ENCODE data around the gene FGF19.
"Not testable (repeated sequence)": the region's sequence is repeated elsewhere in the genome, so short reads cannot be mapped to it uniquely, and the experiment has no call there.

The FGF19 gene

DNA sequence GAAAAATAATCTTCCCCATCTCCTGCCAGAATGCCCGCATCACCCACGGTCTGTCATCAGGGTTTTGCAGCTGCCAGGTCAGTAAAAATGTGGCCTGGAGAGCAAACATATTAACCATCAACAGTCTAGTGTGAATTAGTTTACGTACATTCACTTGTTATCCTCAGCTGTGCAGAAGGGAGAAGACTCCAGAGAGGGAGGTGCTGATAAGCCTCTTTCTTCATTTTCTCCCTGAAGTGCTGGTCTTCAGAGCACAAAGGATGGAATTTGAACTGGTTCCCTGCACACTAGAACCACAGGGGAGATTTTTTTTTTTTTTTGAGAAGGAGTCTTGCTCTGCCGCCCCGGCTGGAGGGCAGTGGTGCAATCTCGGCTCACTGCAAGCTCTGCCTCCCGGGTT, 8.2 kb downstream of the FGF19 start:
- no peak for DNase-seq

DNA sequence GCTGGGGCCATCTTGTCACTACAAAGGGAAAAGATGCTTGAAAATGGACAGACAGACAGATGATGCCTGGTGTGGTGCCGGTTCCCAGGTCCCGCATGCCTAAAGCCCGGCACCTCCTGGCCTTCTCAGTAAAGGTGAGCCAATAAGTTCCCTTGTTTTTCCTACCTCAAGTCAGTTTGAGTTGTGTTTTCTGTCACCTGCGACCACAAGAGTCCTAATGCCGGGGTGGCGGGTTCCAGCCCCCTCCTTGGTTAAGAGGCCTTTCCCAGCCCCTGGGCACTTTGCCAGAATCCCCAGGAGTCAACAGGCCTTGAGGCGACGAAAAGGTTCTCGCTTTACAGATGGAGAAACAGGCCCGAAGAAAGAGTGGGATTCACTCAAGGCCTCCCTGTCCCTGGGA, 9.0 kb downstream of the FGF19 start:
- DNase-seq: no peak

DNA sequence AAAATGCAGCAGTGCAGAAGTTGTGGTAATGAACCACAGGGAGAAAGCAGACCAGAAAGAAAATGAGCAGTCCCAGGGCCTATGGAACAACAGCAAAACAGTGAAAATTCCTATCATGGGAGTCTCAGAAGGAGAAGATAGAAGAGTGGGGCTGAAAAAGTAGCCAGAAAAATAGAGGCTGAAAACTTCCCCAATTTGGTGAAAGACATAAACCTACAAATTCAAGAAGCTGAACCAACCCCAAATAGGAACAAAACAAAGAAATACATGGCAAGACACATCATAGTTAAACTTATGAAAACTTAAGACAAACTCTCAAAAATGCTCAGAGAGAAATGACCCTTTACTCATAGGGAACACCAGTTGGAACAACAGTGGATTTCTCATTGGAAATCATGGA, 11.4 kb downstream of the FGF19 start:
- DNase-seq: no peak

DNA sequence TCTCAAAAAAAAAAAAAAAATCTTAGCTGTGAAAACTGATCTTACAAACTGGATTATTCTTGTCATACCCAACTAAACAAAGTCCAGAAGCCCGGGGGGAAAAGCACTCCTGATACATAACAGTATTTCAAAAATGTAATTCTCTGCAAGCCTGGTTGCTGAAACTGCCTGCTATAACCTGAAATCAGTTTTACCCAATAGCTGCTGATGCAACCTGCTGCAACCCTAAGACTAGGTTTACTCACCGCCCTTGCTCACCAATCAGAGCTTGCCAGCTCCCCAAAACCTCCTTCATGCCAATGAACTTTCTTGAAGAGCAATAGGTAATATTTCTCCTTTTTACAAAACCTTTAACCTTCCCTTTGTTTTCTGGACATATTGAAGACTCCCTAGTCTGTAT, 12.4 kb downstream of the FGF19 start:
- no peak for DNase-seq

DNA sequence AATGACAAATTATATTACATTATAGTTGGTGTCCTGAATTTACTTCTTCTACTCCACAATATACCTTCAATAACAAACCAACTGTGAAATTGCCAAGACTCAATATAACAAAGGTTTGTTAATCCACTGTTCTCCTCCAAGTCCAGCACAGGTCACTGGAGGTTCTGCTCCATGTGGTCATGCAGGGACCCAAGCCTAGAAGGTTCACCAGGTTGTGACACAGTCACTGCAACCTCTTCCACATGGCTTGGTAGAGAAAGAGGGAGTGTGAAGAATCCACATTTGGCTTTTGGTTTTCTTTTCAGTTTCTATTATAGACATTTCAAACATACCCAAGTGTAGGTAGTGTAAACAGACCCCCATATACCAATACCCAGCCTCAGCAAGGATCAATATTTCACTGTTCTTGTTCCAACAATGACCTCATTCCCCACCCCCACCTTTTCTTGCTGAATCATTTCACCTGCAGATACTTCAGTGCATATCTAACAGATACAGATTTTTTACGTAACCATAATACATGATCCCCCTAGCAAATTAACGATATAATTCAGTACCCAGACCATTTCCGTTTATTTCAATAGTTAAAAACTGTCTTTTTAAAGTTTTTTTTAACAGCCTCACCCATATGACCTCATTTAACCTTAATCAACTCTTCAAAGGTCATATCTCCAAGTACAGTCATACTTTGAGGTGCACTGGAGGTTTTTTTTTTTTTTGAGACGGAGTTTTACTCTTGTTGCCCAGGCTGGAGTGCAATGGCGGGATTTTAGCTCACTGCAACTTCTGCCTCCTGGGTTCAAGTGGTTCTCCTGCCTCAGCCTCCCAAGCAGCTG, 14.1 kb downstream of the FGF19 start:
- DNase-seq: no peak

DNA sequence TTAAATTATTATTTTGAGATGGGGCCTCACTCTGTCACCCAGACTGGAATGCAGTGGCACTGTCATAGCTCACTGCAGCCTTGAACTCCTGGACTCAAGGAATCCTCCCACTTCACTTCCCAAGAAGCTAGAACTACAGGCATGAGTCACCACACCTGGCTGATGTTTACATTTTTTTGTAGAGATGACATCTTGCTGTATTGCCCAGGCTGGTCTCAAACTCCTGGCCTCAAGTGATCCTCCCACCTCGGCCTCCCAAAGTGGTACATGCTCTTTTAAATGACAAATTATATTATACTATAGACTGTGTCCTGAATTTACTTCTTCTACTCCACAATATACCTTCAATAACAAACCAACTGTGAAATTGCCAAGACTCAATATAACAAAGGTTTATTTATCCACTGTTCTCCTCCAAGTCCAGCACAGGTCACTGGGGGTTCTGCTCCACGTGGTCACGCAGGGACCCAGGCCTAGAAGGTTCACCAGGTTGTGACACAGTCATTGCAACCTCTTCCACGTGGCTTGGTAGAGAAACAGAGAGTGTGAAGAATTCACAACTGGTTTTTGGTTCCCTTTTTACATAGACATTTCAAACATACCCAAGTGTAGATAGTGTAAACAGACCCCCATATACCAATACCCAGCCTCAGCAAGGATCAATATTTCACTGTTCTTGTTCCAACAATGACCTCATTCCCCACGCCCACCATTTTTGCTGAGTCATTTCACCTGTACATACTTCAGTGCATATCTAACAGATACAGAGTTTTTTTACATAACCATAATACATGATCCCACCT, 15.7 kb downstream of the FGF19 start:
- DNase-seq: not testable (repeated sequence)

DNA sequence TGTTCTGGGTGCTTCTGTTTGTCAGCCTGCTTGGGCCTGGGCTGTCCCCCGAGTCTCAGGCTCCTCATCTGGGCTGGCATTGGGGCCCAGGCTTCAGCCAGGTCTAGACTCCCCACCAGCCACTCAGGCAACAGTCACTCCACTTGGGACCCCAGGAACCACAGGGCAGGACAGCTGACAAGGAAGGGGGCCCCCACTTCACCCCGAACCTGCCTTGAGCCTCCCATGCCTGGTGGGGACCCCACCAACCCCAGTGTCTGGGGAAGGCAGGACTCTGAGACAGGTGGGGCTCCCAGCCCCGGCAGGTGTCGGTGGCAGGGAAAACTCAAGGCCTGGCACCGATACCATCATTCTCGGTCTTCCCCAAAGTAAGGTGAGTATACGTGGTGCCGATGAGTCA, 17.0 kb downstream of the FGF19 start:
- DNase-seq: no peak

DNA sequence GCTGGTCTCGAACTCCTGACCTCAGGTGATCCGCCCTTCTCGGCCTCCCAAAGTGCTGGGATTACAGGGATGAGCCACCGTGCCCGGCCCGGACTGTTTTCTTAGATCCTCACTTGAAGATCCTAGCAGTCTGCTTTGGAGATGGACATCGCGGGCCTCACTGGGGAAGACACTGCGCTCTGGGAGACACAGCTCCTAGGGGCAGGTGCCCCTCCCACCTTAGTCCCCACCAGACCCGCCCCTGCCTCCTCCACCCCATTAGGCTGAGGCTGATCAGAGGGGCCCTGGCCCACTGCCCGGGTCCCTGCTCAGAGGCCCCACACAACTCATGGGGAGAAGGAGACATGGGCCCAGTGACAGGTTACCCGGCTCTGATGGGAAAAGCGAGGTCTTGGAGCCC, 17.4 kb downstream of the FGF19 start:
- no peak for DNase-seq

DNA sequence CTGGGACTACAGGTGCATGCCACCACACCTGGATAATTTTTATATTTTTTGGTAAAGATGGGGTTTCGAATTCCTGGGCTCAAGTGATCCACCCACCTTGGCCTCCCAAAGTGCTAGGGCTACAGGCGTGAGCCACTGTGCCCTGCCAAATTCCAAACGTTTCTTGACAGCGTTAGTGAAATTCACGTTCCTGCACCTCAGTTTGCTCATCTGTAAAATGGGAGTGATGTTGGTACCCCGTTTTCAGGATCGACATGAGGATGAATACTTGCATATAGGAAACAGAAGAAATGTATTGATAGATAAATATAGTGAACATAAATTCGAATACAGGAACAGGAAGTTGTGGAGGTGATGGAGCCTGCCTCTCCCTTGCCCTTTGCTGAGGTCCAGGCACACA, 18.5 kb downstream of the FGF19 start:
- no peak for DNase-seq

DNA sequence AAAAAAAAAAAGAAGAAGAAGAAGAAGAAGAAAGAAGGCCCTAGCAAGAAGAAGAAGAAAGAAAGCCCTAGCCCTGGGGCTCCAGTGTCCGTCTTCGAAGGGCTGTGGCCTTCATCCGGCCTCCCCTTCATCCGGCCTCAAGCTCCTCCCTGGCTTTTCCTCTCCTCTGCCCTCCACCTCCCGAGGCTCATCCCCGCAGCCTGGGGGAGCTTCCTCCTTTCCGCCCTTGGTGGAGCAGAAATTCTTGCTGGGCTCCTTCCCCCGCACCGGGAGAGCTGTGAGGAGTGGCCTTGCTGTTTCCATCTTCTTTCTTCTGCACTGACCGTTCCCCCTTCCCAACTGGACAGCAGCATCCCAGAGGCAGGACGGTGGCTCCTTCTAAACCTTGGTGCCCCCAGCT, 19.2 kb downstream of the FGF19 start:
- no peak for DNase-seq

DNA sequence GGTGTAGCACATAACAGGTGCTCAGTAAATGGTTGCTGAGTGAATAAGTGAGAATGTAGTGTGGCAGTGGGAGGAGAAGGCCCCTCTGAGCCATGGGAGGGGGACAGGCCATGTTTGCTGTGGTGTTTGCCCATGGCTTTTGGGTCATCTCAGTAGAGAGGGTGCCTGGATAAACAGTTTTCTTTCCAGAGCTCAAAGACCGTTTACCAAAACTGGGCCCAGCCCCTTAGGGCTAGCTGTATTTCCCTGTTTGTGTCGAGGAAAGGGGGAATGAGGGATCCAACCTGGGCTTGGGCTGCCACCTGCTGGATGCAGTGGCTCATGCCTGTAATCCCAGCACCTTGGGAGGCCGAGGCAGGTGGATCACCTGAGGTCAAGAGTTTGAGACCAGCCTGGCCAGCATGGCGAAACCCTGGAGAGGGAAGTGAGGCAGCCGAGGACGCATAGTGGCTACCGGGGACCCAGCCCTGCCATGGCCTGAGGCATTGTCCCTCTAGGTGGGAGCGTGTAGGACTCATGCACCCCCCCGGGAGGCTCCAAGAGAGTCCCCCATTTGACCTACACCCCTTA, 20.0 kb downstream of the FGF19 start:
- no peak for DNase-seq

DNA sequence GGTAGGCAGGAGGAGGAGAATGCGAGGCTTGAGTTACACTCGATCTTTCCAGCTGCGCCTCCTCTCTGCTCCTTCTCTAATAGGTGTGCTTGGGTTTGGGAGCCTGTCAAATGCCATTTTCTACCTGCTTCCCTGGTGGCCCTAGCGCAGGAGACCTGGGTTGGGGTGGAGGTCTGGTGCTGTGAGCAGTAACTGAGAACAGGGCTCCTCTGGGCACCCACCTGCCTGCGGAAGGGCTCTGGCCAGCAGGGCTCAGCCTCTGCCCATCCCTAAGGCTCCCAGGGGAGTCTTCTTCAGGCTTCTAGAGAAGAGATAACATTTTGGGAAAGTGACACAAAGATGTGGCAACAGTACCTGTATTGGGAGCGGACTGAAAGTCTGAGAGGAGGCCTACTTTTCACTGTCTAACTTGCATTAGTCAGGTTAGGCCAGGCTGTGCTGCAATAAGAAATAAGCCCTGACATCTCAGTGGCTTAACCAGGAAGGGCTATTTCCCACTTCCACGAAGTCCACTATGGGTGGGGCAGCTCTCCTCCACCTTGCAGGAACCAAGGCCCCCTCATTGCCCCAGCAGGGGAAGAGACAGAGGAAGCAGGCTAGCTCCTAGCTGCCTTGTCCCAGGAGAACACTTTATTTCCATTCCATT, 21.0 kb downstream of the FGF19 start:
- no peak for DNase-seq

DNA sequence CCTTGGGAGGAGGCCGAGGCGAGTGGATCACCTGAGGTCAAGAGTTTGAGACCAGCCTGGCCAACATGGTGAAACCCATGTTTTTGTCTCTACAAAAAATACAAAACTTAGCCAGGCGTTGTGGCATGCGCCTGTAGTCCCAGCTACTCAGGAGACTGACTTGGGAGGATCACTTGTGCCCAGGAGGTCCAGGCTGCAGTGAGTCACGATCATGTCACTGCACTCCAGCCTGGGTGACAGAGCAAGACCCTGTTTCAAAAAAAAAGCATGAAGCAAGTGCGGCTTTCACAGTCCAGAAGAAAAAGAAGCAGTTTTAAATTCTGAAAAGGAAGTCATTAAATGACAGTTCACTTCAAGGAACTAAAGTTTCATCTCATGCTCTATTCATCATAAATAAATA, 21.6 kb downstream of the FGF19 start:
- DNase-seq: no peak

DNA sequence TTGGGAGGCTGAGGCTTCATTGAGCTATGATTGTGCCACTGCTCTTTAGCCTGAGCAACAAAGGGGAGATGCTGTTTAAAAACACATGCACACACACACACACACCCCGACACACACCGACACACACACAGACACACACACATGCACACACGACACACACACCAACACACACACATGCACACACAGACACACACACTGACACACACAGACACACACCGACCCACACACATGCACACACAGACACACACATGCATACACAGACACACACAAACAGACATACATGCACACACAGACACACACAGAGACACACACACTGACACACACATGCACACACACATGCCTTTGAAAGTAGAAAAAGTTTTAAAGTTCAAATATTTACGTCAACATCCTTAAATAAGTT, 23.1 kb downstream of the FGF19 start:
- DNase-seq: no peak

DNA sequence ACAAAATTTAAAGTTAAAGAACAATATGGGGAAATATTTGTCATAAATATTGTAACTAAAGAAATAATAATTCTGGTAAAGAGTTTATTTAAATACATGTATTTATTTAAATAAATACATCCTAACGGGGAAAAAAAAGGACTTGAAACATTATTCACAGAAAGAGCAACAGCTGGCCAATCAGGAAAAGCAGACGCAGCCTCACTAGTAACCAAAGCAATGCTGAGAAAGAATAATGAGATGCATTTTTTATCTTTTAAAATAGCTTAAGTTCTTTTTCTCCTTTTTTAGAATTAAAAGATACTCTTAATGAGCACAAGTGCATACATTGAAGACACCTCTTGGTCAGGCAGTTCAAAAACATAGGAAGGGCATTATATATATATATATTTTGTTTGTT, 26.1 kb downstream of the FGF19 start:
- DNase-seq: no peak

DNA sequence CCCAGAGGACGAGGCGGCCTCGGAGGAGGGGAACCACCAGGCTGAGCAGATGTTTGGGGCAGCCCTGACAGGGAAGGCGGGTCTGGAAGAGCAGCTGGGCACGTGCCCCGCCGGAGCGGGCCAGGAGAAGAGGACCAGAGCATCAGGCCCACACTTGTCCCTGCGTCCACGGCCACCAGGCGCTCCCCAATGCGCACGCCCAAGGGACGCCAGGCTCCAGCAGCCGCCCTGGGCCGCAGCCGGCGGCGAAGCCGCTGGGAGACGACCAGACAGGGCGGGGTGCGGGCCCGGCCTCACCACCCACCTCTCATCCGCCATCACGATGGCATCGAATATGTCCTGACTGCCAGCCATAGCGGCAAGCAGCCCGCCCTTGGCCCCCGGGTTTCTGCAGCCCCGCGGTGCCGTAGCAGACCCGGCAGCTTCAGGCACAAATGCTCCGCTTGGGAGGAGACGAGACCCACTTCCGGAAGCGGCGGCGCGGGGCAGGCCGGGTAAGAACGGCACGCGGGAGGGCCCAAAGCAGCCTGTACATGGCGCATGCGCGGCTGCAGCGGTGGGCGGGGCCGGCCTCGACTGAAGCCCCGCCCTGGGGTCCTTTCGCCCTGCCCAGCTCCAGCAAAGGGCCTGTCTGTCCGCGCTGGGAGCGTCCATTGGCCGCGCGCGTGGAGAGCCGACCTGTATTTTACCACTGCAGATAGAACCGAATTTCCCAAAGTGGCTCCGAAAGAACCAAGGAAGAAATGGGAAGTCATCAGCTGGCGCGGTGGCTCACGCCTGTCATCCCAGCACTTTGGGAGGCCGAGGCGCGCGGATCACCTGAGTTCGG, 28.7 kb downstream of the FGF19 start, which contains the start of gene LTO1:
LTO1 (minus strand) TSS at position 468 of the 829 bp plus-strand sequence; CDS start at position 354, 114 bp downstream.
- peak; percentile 98 for DNase-seq

DNA sequence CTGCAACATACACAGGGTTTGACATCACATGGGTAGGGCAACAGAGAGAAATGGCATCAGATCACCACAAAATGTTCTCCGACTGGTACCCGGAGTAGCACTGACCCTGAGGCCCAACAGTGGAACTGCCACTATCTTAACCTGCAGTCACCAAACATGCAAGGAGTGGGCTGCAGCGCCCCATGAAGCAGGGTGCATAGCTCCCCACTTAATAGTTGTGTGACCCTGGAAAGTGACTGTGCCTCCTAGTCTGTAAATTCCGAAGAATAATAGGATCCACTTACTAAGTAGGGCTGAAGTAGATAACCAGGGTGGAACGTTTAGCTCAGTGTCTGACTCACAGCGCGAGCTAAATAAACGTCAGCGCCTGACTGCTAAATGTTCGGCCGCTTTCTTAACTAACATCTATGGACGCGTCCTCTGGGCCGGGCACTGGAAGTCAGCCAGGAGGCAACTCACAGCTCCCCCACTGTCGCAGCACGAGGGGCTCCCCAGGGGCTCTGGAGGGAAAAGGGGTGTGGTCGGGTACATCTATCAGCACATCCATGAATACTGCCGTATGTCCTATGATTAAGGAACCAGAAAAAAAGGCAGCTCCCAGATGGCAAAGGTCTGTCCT, 29.4 kb downstream of the FGF19 start:
- DNase-seq: peak; percentile 54

DNA sequence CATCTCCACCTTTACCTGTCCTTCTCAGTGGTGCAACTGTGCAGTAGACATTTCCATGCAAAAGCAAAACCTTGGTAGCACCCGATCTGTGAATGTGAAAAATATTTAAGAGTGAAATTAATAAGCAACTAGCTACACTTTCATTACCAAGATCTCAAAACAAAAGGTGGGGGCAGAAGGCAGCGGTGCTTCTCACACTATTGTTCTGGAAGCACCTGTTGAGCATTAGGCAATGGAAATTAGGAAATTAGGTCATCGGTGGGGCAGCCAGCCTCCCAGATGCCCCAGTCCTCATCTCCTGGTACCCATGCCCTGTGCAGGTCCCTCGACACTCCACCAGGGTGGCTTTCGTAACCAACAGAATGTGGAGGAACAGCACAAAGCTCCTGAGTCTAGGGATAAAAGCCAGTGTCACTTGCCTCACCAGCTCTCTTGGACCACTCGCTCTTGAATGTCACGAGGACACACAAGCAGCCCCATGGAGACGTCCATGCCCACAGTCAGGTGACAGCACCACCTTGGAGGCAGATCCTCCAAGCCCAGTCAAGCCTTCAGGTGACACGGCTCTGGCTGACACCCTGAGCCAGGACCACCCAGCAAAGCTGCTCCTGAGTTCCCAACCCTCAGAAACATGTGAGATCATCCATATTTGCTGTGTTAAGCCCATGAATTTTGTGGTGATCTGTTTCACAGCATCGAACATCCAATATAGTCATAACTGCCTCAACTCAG, 31.9 kb downstream of the FGF19 start:
- no peak for DNase-seq

DNA sequence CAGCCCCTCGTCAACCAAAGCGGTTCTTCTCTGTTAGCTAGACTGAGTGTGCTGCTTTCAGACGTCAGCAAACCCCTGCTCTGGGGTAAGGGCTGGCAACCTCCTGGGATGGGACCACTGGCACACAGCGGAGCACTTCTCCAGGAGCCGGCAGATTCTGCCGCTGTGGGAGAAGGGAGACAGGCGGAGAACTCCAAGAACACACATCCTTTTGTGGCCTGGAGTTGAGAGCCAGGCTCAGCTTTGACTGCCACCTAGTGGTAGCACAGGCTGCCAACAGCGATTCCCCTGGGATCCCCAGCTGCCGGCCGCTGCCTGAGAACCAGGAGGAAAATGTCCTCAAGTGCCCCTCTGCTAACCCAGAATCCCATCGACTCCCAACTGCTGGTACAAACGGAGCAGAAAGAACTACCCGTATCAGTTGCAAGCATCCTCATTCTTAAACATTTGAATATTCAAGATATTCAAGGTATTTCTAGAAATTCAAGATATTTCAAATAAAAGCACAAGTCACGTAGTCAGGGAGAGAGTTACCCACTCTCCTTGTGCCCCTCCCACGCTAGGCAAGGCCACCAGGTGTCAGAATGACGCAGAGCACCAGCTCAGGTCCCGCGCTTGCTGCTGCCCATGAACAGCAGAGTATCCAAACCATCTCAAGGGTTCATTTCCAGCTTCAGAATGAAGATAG, 33.5 kb downstream of the FGF19 start:
- peak; percentile 92 for DNase-seq

DNA sequence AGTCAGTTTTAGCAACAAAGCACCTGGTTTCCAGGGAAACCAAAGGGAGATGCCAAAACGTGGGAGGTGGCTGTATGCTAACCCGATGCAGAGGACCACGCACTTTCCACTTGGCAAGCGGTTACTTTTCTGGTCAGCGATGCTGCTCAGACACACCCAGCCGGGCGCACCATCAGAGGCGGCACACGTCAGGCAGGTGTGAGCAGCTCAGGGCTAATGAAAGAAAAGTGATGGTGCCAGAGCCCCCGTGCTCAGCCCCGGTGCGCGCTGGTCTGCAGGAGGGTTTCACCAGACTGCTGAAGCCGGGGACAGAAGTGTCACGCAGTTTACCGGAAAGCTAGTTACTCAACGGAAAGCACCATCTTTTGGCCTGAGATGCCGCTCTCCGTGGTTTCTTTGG, 34.3 kb downstream of the FGF19 start:
- no peak for DNase-seq
